Naive thymus-derived CD8-positive, alpha-beta T cell (primary cell): Measurements from ENCODE around the gene MFSD6. TPM values are rescaled to one million over a fixed set of nuclear protein-coding genes. Genes with fewer than 3 reads are reported as not detected.
"Not testable (repeated sequence)": the region's sequence is repeated elsewhere in the genome, so short reads cannot be mapped to it uniquely, and the experiment has no call there.

Experiments
- ATAC-seq, 2 donors: fragments of 150-1000 bp; cut with Tn5 transposase in 1 of 2; sonication (Bioruptor Pico), chemical (Tn5 transposase) in 1 of 2; 1 replicate in 1 of 2; 2 replicates in 1 of 2; pipeline ENCODE4 v1.10.0; 2021; ENCODE audit warnings: mild to moderate bottlenecking in 2 of 2, moderate library complexity in 2 of 2
- POLR2A ChIA-PET: fragments of 350-600 bp; sonication (Branson Sonifier 250); formaldehyde crosslinking; loops from one replicate; lab custom pipeline; 2021; ENCODE audit warnings: antibody characterized with exemption; lab: Charles Lee
- DNase-seq, 10 donors: peaks; one replicate each; pipeline versions ENCODE4 v3.0.0 to v3.0.0-alpha.2; 2020 to 2022
- H3K27ac Mint-ChIP-seq, 10 donors: one replicate each; pipeline ENCODE4 v1.8.0; 2020 to 2022; ENCODE audit warnings: mild to moderate bottlenecking in 10 of 10, mixed read lengths in 10 of 10, moderate library complexity in 4 of 10, inconsistent platforms in 1 of 10
- H3K27me3 Mint-ChIP-seq, 5 donors: one replicate each; pipeline ENCODE4 v1.8.0; 2021 to 2022; ENCODE audit warnings: mixed read lengths in 5 of 5
- H3K36me3 Mint-ChIP-seq, 3 donors: one replicate each; pipeline ENCODE4 v1.8.0; 2020 to 2022; ENCODE audit warnings: mixed read lengths in 3 of 3, mild to moderate bottlenecking in 2 of 3, inconsistent platforms in 1 of 3
- H3K4me1 Mint-ChIP-seq, 4 donors: one replicate each; pipeline ENCODE4 v1.8.0; 2021 to 2022; ENCODE audit warnings: mixed read lengths in 4 of 4
- H3K4me3 Mint-ChIP-seq, 10 donors: one replicate each; pipeline ENCODE4 v1.8.0; 2020 to 2022; ENCODE audit warnings: mild to moderate bottlenecking in 10 of 10, mixed read lengths in 10 of 10, moderate library complexity in 6 of 10, inconsistent platforms in 1 of 10
- H3K9me3 Mint-ChIP-seq, 9 donors: one replicate each; pipeline ENCODE4 v1.8.0; 2020 to 2022; ENCODE audit warnings: mixed read lengths in 9 of 9, mild to moderate bottlenecking in 3 of 9, inconsistent platforms in 1 of 9, moderate library complexity in 1 of 9
- polyA plus RNA-seq, 3 donors: library from polyadenylated mRNA; unstranded; fragments of 300-500 nt; fragmentation: Illumina TruSeq; gene quantifications; one replicate each; pipeline ENCODE4 v1.2.3, GENCODE V29; 2021
- total RNA-seq, 8 experiments: library from RNA in 2 of 8; stranded (reverse) in 2 of 8; gene quantifications; one replicate each; pipeline ENCODE4 v1.2.3 and lab custom pipeline; 2021 to 2026

MFSD6 gene
- total and polyA plus RNA-seq, 5 experiments from 2014 or later = 14.7 to 61.3 (median 18.5) TPM

GRCh38 chr2:190509895-190510294 lies 101.7 kb downstream of the MFSD6 start:
- H3K9me3 Mint-ChIP-seq, ATAC-seq, DNase-seq, H3K27me3 Mint-ChIP-seq, POLR2A ChIA-PET, H3K4me3 Mint-ChIP-seq: not testable (repeated sequence)
- H3K4me1 Mint-ChIP-seq = peaks cover 8 to 33% (median 18%) of the 10 kb centered on the region in 4 donors
- H3K36me3 Mint-ChIP-seq = peaks cover 0 to 67% (median 10%) of the 10 kb centered on the region in 3 donors
- peak overlapping the region in 3 of 10 donors; percentile 43 to 62 (median 54) for H3K27ac Mint-ChIP-seq

DNA sequence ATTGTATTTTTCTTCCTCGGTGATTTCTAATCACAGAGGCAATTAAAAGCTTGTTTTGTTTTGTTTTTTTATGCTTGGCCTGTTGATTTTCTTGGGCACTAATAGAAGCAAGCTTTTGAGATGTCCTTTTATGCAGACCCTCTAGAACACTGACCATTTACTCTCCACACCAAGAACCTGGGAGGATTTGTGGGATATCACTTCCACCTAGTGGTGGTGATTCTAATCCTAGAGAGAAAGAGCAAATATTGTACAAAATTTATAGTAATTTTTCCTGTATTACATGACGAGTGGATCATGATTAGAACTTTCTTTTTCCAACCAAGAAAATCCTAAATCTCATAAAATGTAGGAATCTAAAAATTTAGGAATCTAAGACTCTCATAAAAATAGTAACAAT lies 102.9 kb downstream of the MFSD6 start:
- POLR2A ChIA-PET = no interaction called here
- Mint-ChIP-seq H3K27me3 (no peaks in the 10 kb centered on the region), H3K27ac (peak overlapping the region in 4 of 10 donors; percentile 38 to 61 (median 44)), H3K4me1 (peaks cover 11 to 41% (median 23%) of the 10 kb centered on the region in 4 donors), H3K9me3 (no peaks in the 10 kb centered on the region), H3K4me3 (no peak overlapping the region), H3K36me3 (peaks cover 0 to 57% (median 10%) of the 10 kb centered on the region in 3 donors)
- ATAC-seq = no peak
- no peak for DNase-seq

DNA sequence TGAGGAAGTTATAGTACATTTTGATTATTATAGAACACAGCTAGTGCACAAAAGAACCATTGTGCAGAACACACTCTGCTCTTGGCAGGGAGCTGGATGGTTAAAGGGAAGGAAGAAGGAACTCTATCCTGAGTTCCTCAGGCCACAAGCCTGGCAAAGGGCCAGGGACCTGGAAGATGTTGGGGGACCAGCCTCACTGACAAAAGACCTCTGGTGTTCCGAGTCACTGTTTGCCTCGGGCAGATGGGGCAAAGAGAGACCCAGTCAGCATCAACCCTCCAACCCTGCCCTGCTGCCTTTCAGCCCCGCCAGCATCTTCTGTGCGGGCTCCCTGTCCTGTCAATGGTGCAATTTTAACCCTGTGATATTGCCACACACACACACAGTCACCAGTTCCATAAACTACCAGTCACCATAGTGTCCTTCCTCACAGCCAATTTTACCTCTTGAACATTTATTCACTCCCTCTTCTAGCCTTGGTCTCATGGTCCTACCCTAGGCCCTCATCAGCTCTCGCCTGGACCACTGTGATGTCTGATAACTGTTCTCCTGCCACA lies 104.5 kb downstream of the MFSD6 start:
- POLR2A ChIA-PET = no interaction called here
- Mint-ChIP-seq H3K27me3 (no peaks in the 10 kb centered on the region), H3K4me1 (peaks cover 11 to 36% (median 26%) of the 10 kb centered on the region in 4 donors), H3K4me3 (no peak overlapping the region), H3K9me3 (no peaks in the 10 kb centered on the region), H3K27ac (peak overlapping the region in 6 of 10 donors; percentile 46 to 85 (median 60)), H3K36me3 (peaks cover 0 to 48% (median 10%) of the 10 kb centered on the region in 3 donors)
- DNase-seq (no peak), ATAC-seq (no peak)

DNA sequence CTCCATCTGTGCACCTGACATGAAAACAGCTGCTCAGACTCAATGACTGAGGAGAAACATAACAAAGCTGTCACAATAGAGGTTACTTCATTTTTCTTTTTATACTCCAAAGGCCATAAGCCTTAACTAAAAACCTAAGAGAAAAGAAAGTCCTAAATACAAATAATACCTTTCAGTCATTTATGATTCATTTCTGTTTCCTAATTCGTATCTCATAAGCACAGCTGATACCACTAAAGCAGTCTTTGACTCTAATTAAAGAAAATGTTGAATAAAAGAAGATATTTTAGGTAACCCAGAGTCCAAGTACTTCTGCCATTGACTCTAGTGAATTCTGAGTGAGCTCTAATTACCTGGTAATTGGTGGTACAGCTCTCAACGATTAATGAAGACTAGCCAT lies 105.7 kb downstream of the MFSD6 start:
- Mint-ChIP-seq H3K27ac (peak overlapping the region in 3 of 10 donors; percentile 21 to 72 (median 55)), H3K9me3 (no peaks in the 10 kb centered on the region), H3K4me1 (peaks cover 11 to 36% (median 32%) of the 10 kb centered on the region in 4 donors), H3K36me3 (peaks cover 0 to 40% (median 16%) of the 10 kb centered on the region in 3 donors), H3K27me3 (no peaks in the 10 kb centered on the region), H3K4me3 (no peak overlapping the region)
- POLR2A ChIA-PET = interaction anchor here (1.3 to 5.4 kb wide), 2 partner anchors 12 to 19 kb away, joined by 3 to 40 read pairs; partner anchors contain the start of gene NEMP2
- no peak for ATAC-seq
- DNase-seq = no peak

DNA sequence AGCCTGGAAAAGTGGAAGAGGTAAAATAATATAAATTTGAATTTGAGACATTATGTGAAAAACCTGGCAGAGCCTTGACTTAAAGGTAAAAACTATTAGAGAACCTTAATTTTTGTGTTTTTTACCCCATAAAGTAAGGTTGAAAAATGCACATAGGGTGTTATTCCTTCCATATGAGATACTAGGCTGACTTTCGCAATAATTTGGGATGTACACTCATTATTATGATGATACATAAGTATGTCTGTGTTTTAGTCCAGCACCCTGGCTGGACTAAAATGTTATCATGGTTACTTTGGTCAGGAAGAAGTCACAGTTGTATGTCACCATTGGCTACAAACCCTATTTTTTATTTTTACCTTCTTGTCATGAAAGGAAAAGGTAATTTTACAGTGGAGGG lies 106.5 kb downstream of the MFSD6 start:
- ATAC-seq (no peak), DNase-seq (no peak)
- Mint-ChIP-seq H3K9me3 (no peaks in the 10 kb centered on the region), H3K4me3 (peak overlapping the region in 3 of 10 donors; percentile 21 to 42 (median 29)), H3K27ac (peak overlapping the region in 7 of 10 donors; percentile 12 to 68 (median 57)), H3K4me1 (peaks cover 11 to 41% (median 36%) of the 10 kb centered on the region in 4 donors), H3K36me3 (peaks cover 0 to 33% (median 16%) of the 10 kb centered on the region in 3 donors), H3K27me3 (no peaks in the 10 kb centered on the region)
- POLR2A ChIA-PET = interaction anchor here (5.4 kb wide), 1 partner anchor 18 kb away, joined by 40 read pairs; the partner anchor contains the start of gene NEMP2

GRCh38 chr2:190515687-190516086 lies 107.5 kb downstream of the MFSD6 start:
- Mint-ChIP-seq H3K27ac (peak overlapping the region in 8 of 10 donors; percentile 7 to 89 (median 77)), H3K9me3 (no peaks in the 10 kb centered on the region), H3K36me3 (peaks cover 0 to 25% (median 14%) of the 10 kb centered on the region in 3 donors), H3K4me3 (peak overlapping the region in 8 of 10 donors; percentile 30 to 76 (median 47)), H3K27me3 (no peaks in the 10 kb centered on the region), H3K4me1 (peaks cover 17 to 50% (median 46%) of the 10 kb centered on the region in 4 donors)
- POLR2A ChIA-PET = interaction anchor here (0.6 to 5.4 kb wide), 4 partner anchors 17 to 1163 kb away, joined by 3 to 40 read pairs (median 4); partner anchors contain the start of gene NEMP2
- DNase-seq (peak in 3 of 10 donors; percentile 66 to 77 (median 74)), ATAC-seq (peak; percentile 76 to 80)

- peaks cover 0 to 25% (median 14%) of the 10 kb centered on the region in 3 donors for H3K36me3 Mint-ChIP-seq
- H3K9me3 Mint-ChIP-seq = no peaks in the 10 kb centered on the region
- POLR2A ChIA-PET = interaction anchor here (0.6 to 5.4 kb wide), 6 partner anchors 9 to 369 kb away, joined by 3 to 40 read pairs (median 4); partner anchors contain the start of gene NEMP2
- no peak for DNase-seq
- ATAC-seq = no peak
- H3K4me3 Mint-ChIP-seq = no peak overlapping the region
- H3K27ac Mint-ChIP-seq = peak overlapping the region in 4 of 10 donors; percentile 10 to 34 (median 24)
- no peaks in the 10 kb centered on the region for H3K27me3 Mint-ChIP-seq
- H3K4me1 Mint-ChIP-seq = peaks cover 26 to 62% (median 59%) of the 10 kb centered on the region in 4 donors
Measured at GRCh38 chr2:190517468-190517867, 109.3 kb downstream of the MFSD6 start.

DNA sequence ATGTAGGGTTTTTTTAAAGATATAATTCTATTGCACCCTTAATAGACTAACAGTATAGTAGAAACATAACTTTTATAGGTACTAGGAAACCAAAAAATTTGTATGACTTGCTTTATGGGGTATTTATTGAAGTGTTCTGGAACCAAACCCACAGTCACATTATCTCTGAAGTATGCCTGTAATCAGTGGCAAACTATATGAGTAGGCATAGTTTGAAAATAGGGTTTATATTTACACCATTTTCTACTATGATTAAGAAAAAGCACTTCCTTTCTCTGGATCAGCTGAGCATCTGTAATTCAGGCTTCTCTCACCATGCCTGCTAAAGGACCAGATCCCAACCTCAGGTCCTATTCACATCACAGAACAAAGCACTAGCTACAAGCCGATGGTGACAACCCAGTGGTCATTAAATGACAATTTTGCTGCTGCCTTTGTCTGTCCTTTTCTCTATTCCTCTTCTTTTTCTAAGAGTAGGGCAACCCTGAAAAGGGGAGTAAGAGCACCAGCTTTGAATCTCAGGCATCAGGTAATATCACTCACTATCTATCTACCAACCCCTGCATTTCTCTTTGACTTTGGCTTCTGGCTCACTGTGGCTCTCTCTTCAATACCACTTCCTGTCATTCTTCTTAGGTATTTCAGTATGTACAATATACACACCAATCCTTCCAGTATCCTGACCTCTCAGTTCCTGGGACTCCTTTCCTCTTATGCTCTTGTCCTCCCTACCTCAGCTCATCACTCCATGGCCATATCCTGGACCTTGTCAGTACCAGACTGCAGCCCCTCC lies 112.0 kb downstream of the MFSD6 start:
- POLR2A ChIA-PET = interaction anchor here (0.5 to 3.0 kb wide), 3 partner anchors 13 to 367 kb away, joined by 3 to 31 read pairs (median 3); partner anchors contain the start of genes GLS and NEMP2
- Mint-ChIP-seq H3K4me1 (peaks cover 21 to 52% (median 45%) of the 10 kb centered on the region in 4 donors), H3K4me3 (peak overlapping the region; percentile 1 to 66 (median 52)), H3K27ac (peak overlapping the region; percentile 59 to 89 (median 82)), H3K36me3 (peaks cover 0 to 30% (median 16%) of the 10 kb centered on the region in 3 donors), H3K27me3 (no peaks in the 10 kb centered on the region), H3K9me3 (no peaks in the 10 kb centered on the region)
- DNase-seq (peak in 3 of 10 donors; percentile 8 to 56 (median 48)), ATAC-seq (peak; percentile 73 to 87)

- Mint-ChIP-seq H3K27ac (no peak overlapping the region), H3K4me1 (peaks cover 43 to 70% (median 54%) of the 10 kb centered on the region in 4 donors), H3K9me3 (no peaks in the 10 kb centered on the region), H3K36me3 (peaks cover 0 to 24% (median 10%) of the 10 kb centered on the region in 3 donors), H3K4me3 (no peak overlapping the region), H3K27me3 (no peaks in the 10 kb centered on the region)
- POLR2A ChIA-PET = interaction anchor here (1.6 kb wide), 1 partner anchor 11 kb away, joined by 3 read pairs; no protein-coding TSS in a partner anchor
- no peak for ATAC-seq
- DNase-seq = no peak
Measured at GRCh38 chr2:190524928-190525327, 116.8 kb downstream of the MFSD6 start.

DNA sequence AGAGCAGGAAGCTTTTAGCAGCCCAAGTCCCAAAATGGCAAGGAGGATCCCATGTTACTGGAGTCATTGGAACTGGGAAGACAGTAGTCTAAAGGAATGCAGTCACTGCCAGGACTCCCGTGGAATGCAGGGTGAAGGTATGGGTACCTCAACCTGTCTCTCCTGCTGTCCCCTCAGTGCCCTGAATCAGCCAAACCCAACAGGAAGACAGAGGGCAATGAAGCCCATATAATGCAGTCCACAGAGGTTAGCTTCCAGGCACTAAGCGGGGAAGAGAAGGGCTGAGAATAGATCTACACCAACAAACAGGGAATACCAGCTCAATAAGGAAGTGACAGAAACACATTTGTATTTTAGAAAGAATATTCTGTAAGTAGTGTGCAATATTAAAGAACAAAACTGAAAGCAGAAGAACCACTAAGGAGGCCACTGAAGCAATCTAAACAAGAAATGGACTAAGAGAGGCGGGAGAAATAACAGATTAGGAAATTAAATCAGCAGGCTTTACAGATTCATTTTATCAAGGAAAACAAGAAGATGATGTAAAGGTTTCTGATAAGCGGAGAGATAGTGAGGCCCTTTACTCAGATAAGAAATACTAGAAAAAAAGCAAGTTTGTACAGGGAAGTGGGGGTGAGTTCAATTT lies 118.1 kb downstream of the MFSD6 start:
- peak overlapping the region in 7 of 10 donors; percentile 1 to 72 (median 22) for H3K27ac Mint-ChIP-seq
- POLR2A ChIA-PET = interaction anchor here (1.4 to 1.6 kb wide), 2 partner anchors 9 to 13 kb away, joined by 3 read pairs; no protein-coding TSS in a partner anchor
- ATAC-seq = peak in 1 of 2 donors; percentile 30

DNA sequence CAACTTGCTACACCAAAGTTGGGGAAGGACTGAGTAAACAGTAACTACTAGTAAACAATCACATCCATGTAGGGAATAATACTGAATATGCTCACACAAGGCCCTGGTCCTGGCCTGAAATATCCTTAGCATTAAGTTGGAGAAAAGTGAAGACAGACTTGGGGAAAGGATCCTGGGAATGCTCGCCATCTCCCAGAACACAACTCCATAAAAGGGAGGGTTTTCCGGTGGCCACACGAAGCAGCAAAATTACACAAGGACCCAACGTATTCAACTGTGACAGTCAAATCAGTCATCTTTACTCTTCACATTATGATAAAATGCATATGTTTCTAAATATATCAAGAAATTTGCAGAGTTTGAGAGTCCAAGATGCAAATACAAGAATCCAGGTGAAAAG lies 119.1 kb downstream of the MFSD6 start:
- Mint-ChIP-seq H3K4me1 (peaks cover 35 to 72% (median 53%) of the 10 kb centered on the region in 4 donors), H3K27ac (peak overlapping the region in 7 of 10 donors; percentile 6 to 76 (median 64)), H3K4me3 (no peak overlapping the region)

More for the DNA sequence above, 118.1 kb downstream of the MFSD6 start:
- Mint-ChIP-seq H3K9me3 (no peaks in the 10 kb centered on the region), H3K4me3 (no peak overlapping the region), H3K36me3 (peaks cover 0 to 24% (median 10%) of the 10 kb centered on the region in 3 donors), H3K27me3 (no peaks in the 10 kb centered on the region), H3K4me1 (peaks cover 40 to 70% (median 53%) of the 10 kb centered on the region in 4 donors)
- no peak for DNase-seq

More for the DNA sequence above, 119.1 kb downstream of the MFSD6 start:
- ATAC-seq = no peak
- Mint-ChIP-seq H3K9me3 (no peaks in the 10 kb centered on the region), H3K27me3 (no peaks in the 10 kb centered on the region), H3K36me3 (peaks cover 0 to 20% (median 10%) of the 10 kb centered on the region in 3 donors)
- DNase-seq = no peak
- POLR2A ChIA-PET = interaction anchor here (1.4 kb wide), 1 partner anchor 10 kb away, joined by 3 read pairs; no protein-coding TSS in a partner anchor
